GM19351 (cell line): ENCODE measurements around the gene IGFL1.
"Not testable (repeated sequence)": the region's sequence is repeated elsewhere in the genome, so short reads cannot be mapped to it uniquely, and the experiment has no call there.

Source experiments
- ATAC-seq: cut with Tn5 transposase; IDR thresholded peaks from one replicate; pipeline ENCODE4 v1.9.1; 2021; ENCODE audit warnings: mild to moderate bottlenecking, moderate library complexity; ENCODE audit not compliant: unreplicated experiment

IGFL1 gene

GRCh38 chr19:46229442-46229841 lies at the start of gene IGFL1:
Gene IGFL1, plus strand, starts transcription at chr19:46229742. Its CDS starts 33 bp downstream, at chr19:46229775.
- no peak for ATAC-seq

GRCh38 chr19:46180701-46181387 lies 48.7 kb upstream of the IGFL1 start:
- no peak for ATAC-seq

GRCh38 chr19:46181388-46181779 lies 48.2 kb upstream of the IGFL1 start:
- ATAC-seq = no peak

- ATAC-seq = no peak
These were observed 47.1 kb upstream of the IGFL1 start for GRCh38 chr19:46182476-46182875.

- ATAC-seq = not testable (repeated sequence)
These were observed 44.5 kb upstream of the IGFL1 start for GRCh38 chr19:46184775-46185710.

GRCh38 chr19:46186101-46186716 lies 43.3 kb upstream of the IGFL1 start:
- ATAC-seq = no peak

GRCh38 chr19:46186717-46187101 lies 42.8 kb upstream of the IGFL1 start:
- ATAC-seq = no peak

GRCh38 chr19:46189971-46190888 lies 39.3 kb upstream of the IGFL1 start:
- ATAC-seq = no peak

GRCh38 chr19:46191356-46191755 lies 38.2 kb upstream of the IGFL1 start:
- ATAC-seq = no peak

GRCh38 chr19:46191972-46192371 lies 37.6 kb upstream of the IGFL1 start:
- no peak for ATAC-seq

GRCh38 chr19:46192626-46192991 lies 36.9 kb upstream of the IGFL1 start:
- not testable (repeated sequence) for ATAC-seq

GRCh38 chr19:46192992-46193650 lies 36.4 kb upstream of the IGFL1 start:
- ATAC-seq = no peak

GRCh38 chr19:46193678-46194077 lies 35.9 kb upstream of the IGFL1 start:
- ATAC-seq = no peak

- no peak for ATAC-seq
These were observed 34.4 kb upstream of the IGFL1 start for GRCh38 chr19:46195104-46195503.

GRCh38 chr19:46195919-46196318 lies 33.6 kb upstream of the IGFL1 start:
- not testable (repeated sequence) for ATAC-seq

GRCh38 chr19:46196410-46197124 lies 33.0 kb upstream of the IGFL1 start:
- ATAC-seq = no peak

- ATAC-seq = no peak
These were observed 32.0 kb upstream of the IGFL1 start for GRCh38 chr19:46197314-46198070.

GRCh38 chr19:46198756-46199155 lies 30.8 kb upstream of the IGFL1 start:
- no peak for ATAC-seq
